ENCODE measurements around the gene NDUFA3.
"Not testable (repeated sequence)": the region's sequence is repeated elsewhere in the genome, so short reads cannot be mapped to it uniquely, and the experiment has no call there.

The NDUFA3 gene

DNA sequence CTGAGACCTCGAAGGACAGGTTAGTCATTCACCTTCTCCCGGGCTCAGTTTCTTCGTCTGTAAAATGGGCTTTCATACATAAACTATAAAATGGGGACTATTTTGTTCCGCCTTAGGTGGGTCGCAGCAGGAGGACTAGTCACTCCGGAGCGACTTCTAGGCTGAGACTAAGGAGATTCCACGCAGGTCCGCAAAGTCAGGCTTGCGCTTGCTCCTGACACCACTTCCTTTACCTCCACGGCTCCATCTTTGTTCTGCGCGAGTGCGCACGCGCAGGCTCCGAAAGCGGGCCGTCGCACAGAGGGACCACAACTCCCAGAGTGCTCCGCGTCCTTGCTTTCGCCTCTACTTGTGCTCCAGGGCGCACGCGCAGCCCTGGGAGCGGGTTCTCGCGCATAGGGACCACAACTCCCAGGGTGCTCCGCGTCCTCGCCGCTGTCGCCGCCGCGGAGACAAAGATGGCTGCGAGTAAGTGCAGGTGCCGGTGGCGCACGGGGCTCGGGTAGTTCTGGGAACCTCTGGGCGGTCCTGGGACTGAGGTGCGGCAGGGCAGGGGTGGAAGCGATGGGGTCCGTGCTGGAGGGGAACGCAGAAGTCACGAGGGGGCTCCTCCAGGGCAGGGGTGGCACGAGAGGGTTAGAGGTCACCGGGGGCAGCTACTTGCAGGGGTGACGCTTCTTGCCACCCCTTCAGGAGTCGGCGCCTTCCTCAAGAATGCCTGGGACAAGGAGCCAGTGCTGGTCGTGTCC lies at the start of gene NDUFA3:
TSS of gene NDUFA3 (plus strand) at position 435 of the 749 bp plus-strand sequence. CDS start at position 459, 24 bp downstream.
- peak; percentile 95 to 97 for DNase-seq (ENCODE audit: low read depth in 2 of 2)

- DNase-seq (ENCODE audit: low read depth in 2 of 2) = no peak
These were observed 40.0 kb upstream of the NDUFA3 start for GRCh38 chr19:54062643-54063042.

- no peak for DNase-seq (ENCODE audit: low read depth in 2 of 2)
These were observed 39.1 kb upstream of the NDUFA3 start, which contains the start of gene VSTM1 for GRCh38 chr19:54063350-54064116. Gene VSTM1, minus strand, starts transcription at chr19:54063897. Its CDS starts 120 bp downstream, at chr19:54063777.

DNA sequence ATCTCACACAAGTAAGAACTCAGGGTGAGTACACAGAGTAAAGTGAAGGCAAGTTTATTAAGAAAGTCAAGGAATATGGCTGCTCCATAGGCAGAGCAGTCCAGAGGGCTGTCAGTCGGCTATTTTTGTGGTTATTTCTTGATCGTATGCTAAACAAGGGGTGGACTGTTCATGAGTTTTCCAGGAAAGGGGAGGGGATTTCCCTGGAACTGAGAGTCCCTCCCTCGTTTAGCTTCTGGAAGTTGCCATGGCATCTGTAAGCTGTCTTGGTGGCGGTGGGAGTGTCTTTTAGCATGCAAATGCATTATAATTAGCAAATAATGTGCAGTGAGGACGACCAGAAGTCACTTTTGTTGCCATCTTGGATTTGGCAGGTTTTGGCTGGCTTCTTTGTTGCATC lies 33.2 kb upstream of the NDUFA3 start:
- DNase-seq (ENCODE audit: low read depth in 2 of 2) = no peak

DNA sequence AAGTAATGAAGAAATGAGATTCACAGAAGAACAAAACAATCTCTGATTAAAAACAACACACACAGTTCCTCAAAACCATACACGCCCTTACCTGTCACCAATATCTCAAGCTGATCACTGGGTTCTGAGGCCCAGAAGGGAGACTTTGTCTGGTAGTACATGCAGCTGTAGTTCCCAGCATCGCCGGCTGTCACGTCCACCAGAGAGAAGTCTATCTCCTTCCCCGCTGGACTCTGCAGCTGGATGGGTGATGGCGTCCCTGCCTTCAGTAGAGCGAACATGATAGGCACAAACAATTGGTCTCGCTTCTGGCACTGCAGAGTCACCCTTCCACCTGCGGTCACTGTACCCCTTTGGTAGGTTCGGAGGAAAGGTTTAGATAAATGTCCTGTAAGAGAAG lies 28.8 kb upstream of the NDUFA3 start:
- no peak for DNase-seq (ENCODE audit: low read depth in 2 of 2)

DNA sequence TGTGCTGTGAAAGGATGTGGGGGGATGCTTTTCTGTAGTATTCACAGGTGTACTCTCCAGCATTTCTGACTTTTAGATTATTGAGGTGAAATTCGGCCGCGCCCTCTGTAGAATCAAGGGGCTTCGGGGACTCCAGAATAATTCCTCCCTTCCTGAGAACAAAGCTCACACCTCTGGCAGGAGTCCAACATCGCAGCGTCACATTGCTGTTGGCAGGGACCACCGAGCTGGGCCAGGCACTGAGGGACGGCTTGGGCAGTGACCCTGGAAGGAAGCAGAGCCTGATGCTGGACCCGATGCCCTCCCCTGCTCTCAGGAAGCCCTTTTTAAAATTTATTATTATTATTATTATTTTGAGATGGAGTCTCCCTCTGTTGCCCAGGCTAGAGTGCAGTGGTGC lies 27.8 kb upstream of the NDUFA3 start:
- no peak for DNase-seq (ENCODE audit: low read depth in 2 of 2)

- no peak for DNase-seq (ENCODE audit: low read depth in 2 of 2)
These were observed 25.3 kb upstream of the NDUFA3 start for GRCh38 chr19:54077334-54077733.

DNA sequence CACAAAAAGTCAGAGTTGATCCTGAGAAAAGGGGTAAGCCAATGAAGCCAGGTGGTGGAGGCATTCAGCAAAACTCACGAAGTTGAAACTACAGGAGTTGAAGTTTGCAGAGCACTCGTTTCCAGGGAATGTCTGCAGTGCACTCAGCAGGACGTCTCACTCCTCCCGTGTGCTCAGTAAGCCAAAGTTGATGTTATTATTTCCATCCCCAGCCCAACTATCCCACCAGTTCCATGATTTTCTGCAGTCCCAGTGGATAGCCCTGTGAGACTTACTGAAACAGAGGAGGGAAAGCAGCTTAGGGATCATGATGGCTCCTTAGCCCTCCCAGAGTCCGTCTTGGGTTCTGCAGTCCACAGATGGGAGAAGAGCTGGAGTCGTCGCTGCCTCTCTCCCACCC lies 21.6 kb upstream of the NDUFA3 start, which contains the start of gene TARM1:
TSS of gene TARM1 (minus strand) at position 334 of the 400 bp plus-strand sequence. CDS start at position 309, 25 bp downstream.
- no peak for DNase-seq (ENCODE audit: low read depth in 2 of 2)

- no peak for DNase-seq (ENCODE audit: low read depth in 2 of 2)
These were observed 18.2 kb upstream of the NDUFA3 start for GRCh38 chr19:54084410-54084809.

DNA sequence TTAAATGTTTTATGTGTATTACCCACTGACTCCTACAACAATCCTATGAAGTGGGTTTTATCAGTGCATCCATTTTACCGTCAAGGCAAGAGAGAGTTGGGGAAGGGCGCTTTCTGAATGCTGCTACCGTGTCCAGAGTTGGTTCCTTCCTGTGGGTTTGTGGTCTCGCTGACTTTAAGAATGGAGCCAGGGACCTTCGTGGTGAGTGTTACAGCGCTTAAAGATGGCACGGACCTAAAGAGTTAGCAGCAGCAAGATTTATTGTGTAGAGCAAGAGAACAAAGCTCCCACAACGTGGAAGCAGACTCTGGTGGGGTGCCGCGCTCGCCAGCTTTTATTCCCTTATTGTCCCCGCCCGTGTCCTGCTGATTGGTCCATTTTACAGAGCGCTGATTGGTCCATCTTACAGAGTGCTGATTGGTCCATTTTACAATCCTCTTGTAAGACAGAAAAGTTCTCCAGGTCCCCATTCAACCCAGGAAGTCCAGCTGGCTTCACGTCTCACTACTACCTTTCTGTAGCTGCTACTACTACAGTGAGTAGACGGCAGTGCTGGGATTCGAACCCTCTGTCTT lies 8.1 kb upstream of the NDUFA3 start:
- no peak for DNase-seq (ENCODE audit: low read depth in 2 of 2)

DNA sequence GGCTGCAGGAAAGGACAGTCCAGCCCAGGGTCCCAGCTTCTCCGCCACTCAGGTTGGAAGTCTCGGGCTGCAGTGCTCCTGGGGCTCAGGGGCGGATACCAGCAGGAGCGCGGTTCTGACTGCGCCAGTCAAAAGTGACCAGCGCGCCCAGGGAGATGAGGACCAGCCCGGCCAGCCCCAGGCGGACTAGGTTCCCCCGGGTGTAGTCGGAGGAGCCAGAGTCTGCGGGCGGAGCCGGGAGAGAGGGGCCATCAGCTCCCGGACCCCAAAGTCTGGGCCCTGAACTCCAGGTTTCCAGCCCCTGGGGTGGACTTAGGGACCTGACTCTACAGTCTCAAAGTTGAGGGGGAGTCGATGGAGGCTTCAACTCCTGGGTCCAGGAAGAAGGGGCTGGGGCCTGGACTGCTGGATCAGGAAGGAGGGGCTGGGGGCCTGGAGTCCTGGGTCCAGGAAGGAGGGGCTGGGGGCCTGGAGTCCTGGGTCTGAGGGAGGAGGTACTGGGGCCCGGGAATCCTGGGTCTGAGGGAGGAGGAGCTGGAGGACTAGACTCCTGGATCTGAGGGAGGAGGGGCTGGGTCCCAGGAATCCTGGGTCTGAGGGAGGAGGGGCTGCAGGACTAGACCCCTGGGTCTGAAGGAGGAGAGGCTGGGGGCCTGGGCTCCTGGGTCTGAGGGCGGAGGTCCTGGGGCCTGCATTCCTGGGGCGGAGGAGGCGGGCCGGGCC lies 7.4 kb upstream of the NDUFA3 start:
- no peak for DNase-seq (ENCODE audit: low read depth in 2 of 2)

GRCh38 chr19:54095859-54096616 lies 6.6 kb upstream of the NDUFA3 start:
- not testable (repeated sequence) for DNase-seq (ENCODE audit: low read depth in 2 of 2)

- no peak for DNase-seq (ENCODE audit: low read depth in 2 of 2)
These were observed 6.0 kb upstream of the NDUFA3 start for GRCh38 chr19:54096617-54097106.

- DNase-seq (ENCODE audit: low read depth in 2 of 2) = no peak
These were observed 3.3 kb upstream of the NDUFA3 start for GRCh38 chr19:54099190-54099902.

- not testable (repeated sequence) for DNase-seq (ENCODE audit: low read depth in 2 of 2)
These were observed 2.8 kb upstream of the NDUFA3 start for GRCh38 chr19:54099903-54100255.

GRCh38 chr19:54100561-54100960 lies 2.1 kb upstream of the NDUFA3 start, which contains the start of gene OSCAR:
Gene OSCAR, minus strand, starts transcription at chr19:54100803. Its CDS starts 11 bp downstream, at chr19:54100792.
- no peak for DNase-seq (ENCODE audit: low read depth in 2 of 2)

- no peak for DNase-seq (ENCODE audit: low read depth in 2 of 2)
These were observed 2.5 kb downstream of the NDUFA3 start for GRCh38 chr19:54104998-54105715.

DNA sequence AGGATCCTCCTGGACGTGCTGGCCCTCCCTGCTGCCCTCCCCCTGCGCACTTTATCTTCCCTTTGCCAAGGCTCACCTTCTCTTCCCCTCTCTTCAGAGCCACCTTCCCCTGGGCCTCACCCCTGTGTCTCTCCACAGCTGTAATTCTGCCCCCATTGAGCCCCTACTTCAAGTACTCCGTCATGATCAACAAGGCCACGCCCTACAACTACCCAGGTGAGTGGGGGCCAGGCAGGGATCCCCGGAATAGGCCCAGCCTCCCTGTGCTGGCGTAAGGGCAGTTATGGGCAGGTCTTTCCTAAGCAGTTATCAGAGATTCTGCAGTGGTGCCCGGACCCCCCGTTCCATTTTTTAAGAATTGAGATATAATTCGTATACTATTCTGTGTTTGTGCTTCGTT lies 3.1 kb downstream of the NDUFA3 start:
- no peak for DNase-seq (ENCODE audit: low read depth in 2 of 2)

DNA sequence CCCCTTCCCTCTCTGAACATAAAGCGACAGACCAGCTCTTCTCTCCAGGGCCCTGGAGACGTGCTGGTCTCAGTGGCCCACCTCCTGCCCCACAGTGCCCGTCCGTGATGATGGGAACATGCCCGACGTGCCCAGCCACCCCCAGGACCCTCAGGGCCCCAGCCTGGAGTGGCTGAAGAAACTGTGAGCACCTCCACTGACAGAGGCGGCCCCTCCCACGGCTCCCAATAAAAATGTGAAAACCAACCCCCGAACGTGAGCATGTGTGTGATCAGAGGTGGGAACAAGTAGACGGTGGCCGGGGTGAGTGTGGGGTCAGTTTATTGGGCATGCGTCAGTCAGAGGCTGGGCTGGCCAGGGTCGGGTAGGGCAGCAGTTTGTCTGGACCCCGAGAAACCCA lies 4.1 kb downstream of the NDUFA3 start:
- DNase-seq (ENCODE audit: low read depth in 2 of 2) = no peak

All from fibroblast of skin of left biceps (primary cell).